GM19240 (cell line): ENCODE measurements around the gene HSH2D.
"Not testable (repeated sequence)": the region's sequence is repeated elsewhere in the genome, so short reads cannot be mapped to it uniquely, and the experiment has no call there.

Experiments used
- DNase-seq: peaks from one replicate; pipeline ENCODE4 v3.0.0; 2011; ENCODE audit warnings: low spot score; ENCODE audit not compliant: insufficient read length

The HSH2D gene

DNA sequence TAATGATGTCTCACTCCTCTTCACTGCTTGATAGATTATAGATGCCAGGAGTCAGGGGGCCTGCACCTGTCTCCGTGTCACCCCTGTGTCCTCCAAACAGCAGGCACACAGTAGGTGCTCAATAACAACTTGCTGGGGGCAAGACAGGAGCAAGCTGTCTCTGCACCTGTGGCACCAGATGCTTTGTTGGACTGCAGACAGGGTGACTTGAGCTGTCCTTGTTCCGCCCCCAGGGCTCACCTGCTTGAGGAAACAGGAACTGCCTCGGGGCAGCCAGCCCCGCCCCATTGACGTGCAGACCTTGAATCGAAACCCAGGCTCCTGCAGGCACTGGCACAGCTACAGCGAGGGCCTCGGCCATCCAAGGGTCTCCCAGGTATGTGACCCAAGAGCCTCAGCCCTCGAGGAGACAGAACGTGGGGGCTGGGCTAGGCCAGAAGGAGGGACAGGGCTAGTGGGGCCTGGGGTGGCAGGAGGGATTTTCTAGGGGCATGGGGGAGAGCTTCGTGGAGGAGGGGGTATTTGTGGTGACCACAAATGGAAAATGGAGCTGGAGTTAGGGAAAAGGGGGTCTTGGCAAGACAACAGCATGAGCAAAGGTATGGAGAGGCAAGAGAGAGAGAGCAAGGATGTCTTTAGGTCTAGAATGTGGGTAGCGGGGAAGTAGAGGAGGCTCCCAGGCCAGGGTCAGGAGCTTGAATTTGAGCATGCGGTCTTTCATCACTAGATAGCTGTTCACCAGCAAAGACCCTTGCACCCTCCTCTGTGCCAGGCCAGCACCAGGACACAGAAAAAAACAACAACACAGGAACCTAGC lies at the start of gene HSH2D:
TSS of gene HSH2D (plus strand) at position 287 of the 817 bp plus-strand sequence. CDS start 5,066 bp downstream, outside the sequence.
- peak; percentile 81 for DNase-seq

- no peak for DNase-seq
Observed at GRCh38 chr19:16094360-16095070, 49.0 kb upstream of the HSH2D start.

DNA sequence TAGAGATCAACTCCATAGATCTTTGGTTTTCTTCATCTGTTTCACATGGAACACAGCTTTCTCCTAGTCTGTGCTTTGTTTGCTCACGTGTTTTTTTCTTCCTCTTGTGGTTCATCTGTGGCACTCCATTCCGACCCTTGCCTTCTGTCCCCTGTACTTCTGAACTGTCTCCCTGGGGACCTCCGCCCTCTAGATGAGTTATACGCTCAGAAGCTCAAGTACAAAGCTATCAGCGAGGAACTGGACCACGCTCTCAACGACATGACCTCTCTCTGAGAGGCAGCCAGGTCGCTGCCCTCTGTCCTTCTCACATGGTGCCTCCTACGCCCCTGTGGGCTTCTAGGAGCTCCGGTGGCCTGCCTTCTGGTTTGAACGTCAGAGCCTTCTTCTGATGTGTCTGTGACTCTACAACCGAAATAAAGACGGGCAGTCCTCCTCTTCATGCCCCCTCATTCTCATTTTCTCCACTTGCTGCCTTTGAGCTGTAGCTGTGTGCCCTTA lies 48.4 kb upstream of the HSH2D start:
- DNase-seq = no peak

DNA sequence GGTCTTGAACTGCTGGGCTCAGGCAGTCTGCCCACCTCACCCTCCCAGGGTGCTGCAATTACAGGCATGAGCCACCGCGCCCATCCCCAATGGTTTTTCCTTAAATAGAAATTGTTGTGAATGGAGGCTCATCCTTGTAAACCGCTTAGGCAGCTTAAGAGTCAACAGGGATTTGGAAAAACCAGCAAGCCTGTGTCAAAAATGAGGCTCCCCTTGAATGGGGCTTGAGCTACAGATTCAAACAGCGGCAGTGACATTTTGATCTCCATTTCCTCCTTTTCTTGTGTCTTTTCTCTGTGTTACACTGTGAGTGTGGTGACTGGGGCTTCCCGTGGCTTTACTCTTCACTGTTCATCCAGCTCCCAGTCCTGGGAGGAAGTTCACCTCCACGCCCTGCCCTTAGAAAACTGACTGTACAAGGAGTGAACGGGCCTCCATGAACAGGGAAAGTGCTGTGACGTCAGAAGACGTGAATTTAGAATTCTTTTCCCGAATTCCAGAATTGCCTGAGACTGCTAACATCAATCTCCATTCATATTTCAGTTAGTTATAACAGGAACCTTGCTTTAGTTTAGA lies 47.1 kb upstream of the HSH2D start:
- no peak for DNase-seq

GRCh38 chr19:16098416-16098768 lies 45.1 kb upstream of the HSH2D start:
- no peak for DNase-seq

DNA sequence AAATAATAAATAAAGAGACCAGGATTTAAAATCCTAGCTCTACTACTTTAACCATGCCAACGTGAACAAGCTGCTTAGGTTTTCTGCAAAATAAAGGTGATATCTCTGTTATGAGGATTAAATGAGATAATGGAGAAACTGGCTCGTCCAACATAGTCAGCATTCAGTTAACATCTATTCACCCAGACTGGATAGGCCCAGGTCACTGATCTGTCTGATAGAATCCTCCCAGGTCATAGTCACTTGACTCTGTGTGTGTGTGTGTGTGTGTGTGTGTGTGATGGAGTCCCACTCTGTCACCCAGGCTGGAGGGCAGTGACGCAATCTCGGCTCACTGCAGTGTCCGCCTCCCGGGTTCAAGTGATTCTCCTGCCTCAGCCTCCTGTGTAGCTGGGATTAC lies 44.7 kb upstream of the HSH2D start:
- no peak for DNase-seq

GRCh38 chr19:16099314-16099965 lies 44.0 kb upstream of the HSH2D start:
- DNase-seq = not testable (repeated sequence)

DNA sequence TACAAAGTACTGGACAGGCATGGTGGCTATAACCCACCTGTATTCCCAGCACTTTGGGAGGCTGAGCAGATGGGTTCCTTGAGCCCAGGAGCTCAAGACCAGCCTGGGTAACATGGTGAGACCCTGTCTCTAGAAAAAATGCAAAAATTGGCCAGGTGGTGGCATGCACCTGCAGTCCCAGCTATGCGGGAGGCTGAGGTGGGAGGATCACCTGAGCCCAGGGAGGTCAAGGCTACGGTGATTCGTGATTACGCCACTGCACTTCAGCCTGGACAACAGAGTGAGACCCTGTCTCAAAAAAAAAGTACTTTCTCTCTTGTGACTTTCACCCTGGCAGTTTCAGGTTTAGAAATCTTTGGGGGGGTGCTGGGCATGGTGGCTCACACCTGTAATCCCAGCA lies 43.0 kb upstream of the HSH2D start:
- no peak for DNase-seq

GRCh38 chr19:16104722-16105121 lies 38.8 kb upstream of the HSH2D start:
- DNase-seq = no peak

- no peak for DNase-seq
Observed at GRCh38 chr19:16106121-16106520, 37.4 kb upstream of the HSH2D start.

DNA sequence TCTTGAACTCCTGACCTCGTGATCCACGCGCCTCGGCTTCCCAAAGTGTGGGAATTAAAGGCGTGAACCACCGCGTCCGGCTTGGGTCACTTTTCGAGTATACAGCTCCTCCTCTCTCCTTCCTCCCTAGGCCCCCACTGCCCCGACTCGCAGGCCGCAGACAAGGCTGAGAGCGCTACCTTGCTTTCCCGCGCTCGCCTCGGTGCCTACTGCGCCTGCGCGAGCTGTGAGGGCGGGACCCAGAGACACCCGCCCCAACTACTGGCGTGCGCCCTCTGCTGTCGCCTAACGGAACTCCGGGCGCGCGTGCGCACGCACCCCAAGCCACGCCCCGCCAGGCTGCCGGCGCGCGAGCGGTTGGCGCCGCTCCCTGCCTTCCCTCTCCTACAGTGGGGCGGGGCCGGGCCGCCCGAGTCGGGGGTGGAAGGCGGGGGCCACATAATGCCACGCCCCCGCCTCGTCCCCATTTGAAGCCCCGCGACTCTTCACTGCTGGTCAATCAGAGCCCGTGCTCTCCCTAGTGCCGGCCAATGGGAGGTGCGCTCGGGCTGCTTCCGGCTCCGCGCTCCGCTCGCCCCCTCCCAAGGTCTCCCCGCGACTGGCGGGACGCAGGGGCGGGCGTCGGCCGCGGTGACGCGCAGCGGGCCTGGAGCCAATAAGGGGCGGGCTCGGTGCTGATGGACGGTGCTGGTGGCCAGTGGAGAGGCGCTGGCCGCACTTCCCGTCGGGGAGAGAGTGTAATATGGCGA lies 32.2 kb upstream of the HSH2D start, which contains the start of gene RAB8A:
TSS of gene RAB8A (plus strand) at position 730 of the 749 bp plus-strand sequence. CDS start at position 743, 13 bp downstream.
- DNase-seq = peak; percentile 87

- DNase-seq = no peak
Observed at GRCh38 chr19:16111909-16112752, 31.4 kb upstream of the HSH2D start.

DNA sequence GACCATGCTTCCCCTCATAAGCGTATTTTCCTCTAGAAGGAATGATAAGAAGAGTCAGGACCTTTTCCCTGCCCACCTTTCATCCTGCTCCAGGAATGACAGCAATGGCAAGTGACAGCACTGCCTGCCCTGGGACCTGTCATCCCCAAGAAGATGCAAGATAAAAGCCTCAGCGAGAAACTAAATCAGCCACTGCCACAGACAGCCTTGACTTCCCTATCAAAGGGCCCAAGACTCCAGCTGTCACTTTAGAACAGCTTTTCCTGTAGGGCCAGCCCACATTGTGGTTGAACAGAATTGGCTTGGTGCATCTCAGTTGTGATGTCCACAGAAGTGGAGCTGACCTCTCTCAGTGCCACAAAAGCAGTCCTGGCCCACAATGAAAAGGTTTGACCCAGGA lies 30.7 kb upstream of the HSH2D start:
- no peak for DNase-seq

GRCh38 chr19:16113727-16114126 lies 29.8 kb upstream of the HSH2D start:
- DNase-seq = no peak

- DNase-seq = no peak
Observed at GRCh38 chr19:16115301-16116039, 28.0 kb upstream of the HSH2D start.

DNA sequence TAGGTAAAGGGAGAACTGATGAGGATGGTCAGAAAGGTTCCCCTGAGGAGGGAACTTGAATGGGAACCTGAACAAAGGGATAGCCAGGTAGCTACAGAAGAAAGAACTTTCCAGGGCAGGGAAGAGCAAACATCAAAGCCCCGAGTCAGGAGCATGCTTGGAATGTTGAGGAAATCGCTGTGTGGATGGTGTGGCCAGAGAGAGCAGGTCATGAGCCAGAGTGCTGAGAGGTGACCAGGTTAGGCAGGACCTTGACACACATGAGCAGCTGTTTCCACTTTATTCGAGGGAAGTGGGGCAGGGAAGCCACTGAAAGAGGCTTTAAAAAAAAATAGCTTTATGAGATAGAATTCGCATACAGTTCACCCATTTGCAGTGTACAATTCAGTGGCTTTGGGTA lies 27.4 kb upstream of the HSH2D start:
- no peak for DNase-seq

GRCh38 chr19:16117594-16118033 lies 25.9 kb upstream of the HSH2D start:
- peak; percentile 42 for DNase-seq

GRCh38 chr19:16118489-16119033 lies 24.9 kb upstream of the HSH2D start:
- DNase-seq = peak; percentile 89
